Activated naive CD4-positive, alpha-beta T cell treated with anti-CD3 and anti-CD28 coated beads, Interleukin-2, amount 50 U/mL, for 72 hours (primary cell): Measurements from ENCODE around the gene TRIM40. TPM values are rescaled to one million over a fixed set of nuclear protein-coding genes. Genes with fewer than 3 reads are reported as not detected.
A peak's percentile ranks its signal among the peaks of the same experiment; 100 is the strongest.
"Not testable (repeated sequence)": the region's sequence is repeated elsewhere in the genome, so short reads cannot be mapped to it uniquely, and the experiment has no call there.

ENCODE experiments used
- ATAC-seq, 2 donors: fragments of 150-1000 bp; cut with Tn5 transposase; 2 replicates each; pipeline ENCODE4 v1.10.0; 2021; ENCODE audit warnings: mild to moderate bottlenecking in 2 of 2, moderate library complexity in 2 of 2
- DNase-seq, 2 donors: peaks; one replicate each; pipeline ENCODE4 v3.0.0; 2021 to 2022; ENCODE audit warnings: low spot score in 2 of 2
- H3K27ac Mint-ChIP-seq, 2 donors: one replicate each; pipeline ENCODE4 v1.8.0; 2022; ENCODE audit warnings: mild to moderate bottlenecking in 2 of 2, mixed read lengths in 2 of 2
- H3K36me3 Mint-ChIP-seq, 2 donors: one replicate each; pipeline ENCODE4 v1.8.0; 2022; ENCODE audit warnings: mixed read lengths in 2 of 2
- H3K9me3 Mint-ChIP-seq, 2 donors: one replicate each; pipeline ENCODE4 v1.8.0; 2022; ENCODE audit warnings: mixed read lengths in 2 of 2
- total RNA-seq, 2 donors: library from RNA; stranded (reverse); gene quantifications; one replicate each; pipeline ENCODE4 v1.2.3, GENCODE V29; 2022

The TRIM40 gene
- total RNA-seq, 2 donors from 2014 or later, result 0.12 TPM; not detected in 1

GRCh38 chr6:30155520-30156261 lies 19.8 kb downstream of the TRIM40 start:
- no peak overlapping the region for H3K27ac Mint-ChIP-seq
- DNase-seq (no peak), ATAC-seq (no peak)
- H3K36me3 Mint-ChIP-seq, result no peaks in the 10 kb centered on the region
- H3K9me3 Mint-ChIP-seq, result no peaks in the 10 kb centered on the region

- Mint-ChIP-seq H3K36me3 (no peaks in the 10 kb centered on the region), H3K27ac (no peak overlapping the region), H3K9me3 (no peaks in the 10 kb centered on the region)
- ATAC-seq (no peak), DNase-seq (no peak)
Observed at GRCh38 chr6:30156262-30156599, 20.3 kb downstream of the TRIM40 start.

- ATAC-seq, result no peak
- H3K36me3 Mint-ChIP-seq, result no peaks in the 10 kb centered on the region
- no peaks in the 10 kb centered on the region for H3K9me3 Mint-ChIP-seq
- H3K27ac Mint-ChIP-seq, result no peak overlapping the region
- no peak for DNase-seq
Observed at GRCh38 chr6:30156774-30157173, 20.8 kb downstream of the TRIM40 start.

- no peak overlapping the region for H3K27ac Mint-ChIP-seq
- no peak for ATAC-seq
Observed at GRCh38 chr6:30157581-30157980, 21.6 kb downstream of the TRIM40 start.

GRCh38 chr6:30157999-30158398 lies 22.1 kb downstream of the TRIM40 start:
- Mint-ChIP-seq H3K36me3 (no peaks in the 10 kb centered on the region), H3K9me3 (no peaks in the 10 kb centered on the region), H3K27ac (no peak overlapping the region)
- ATAC-seq (no peak), DNase-seq (no peak)

More at GRCh38 chr6:30157581-30157980, 21.6 kb downstream of the TRIM40 start:
- no peaks in the 10 kb centered on the region for H3K36me3 Mint-ChIP-seq
- DNase-seq, result no peak
- no peaks in the 10 kb centered on the region for H3K9me3 Mint-ChIP-seq

GRCh38 chr6:30158475-30159040 lies 22.6 kb downstream of the TRIM40 start:
- ATAC-seq (peak; percentile 71 to 95), DNase-seq (peak in 1 of 2 donors; percentile 34)
- no peaks in the 10 kb centered on the region for H3K36me3 Mint-ChIP-seq
- no peaks in the 10 kb centered on the region for H3K9me3 Mint-ChIP-seq
- no peak overlapping the region for H3K27ac Mint-ChIP-seq

GRCh38 chr6:30160008-30160784 lies 24.3 kb downstream of the TRIM40 start:
- Mint-ChIP-seq H3K27ac (no peak overlapping the region), H3K36me3 (no peaks in the 10 kb centered on the region), H3K9me3 (no peaks in the 10 kb centered on the region)
- ATAC-seq, result no peak
- no peak for DNase-seq

- DNase-seq (no peak), ATAC-seq (no peak)
- H3K27ac Mint-ChIP-seq, result no peak within 1 kb of the TSS
- H3K36me3 Mint-ChIP-seq, result no peaks in the 10 kb centered on the region
- no peaks in the 10 kb centered on the region for H3K9me3 Mint-ChIP-seq
Observed at GRCh38 chr6:30160785-30161531, 25.0 kb downstream of the TRIM40 start, which contains the start of gene TRIM10. Gene TRIM10, minus strand, starts transcription at chr6:30161211. Its CDS starts 353 bp downstream, at chr6:30160858.

GRCh38 chr6:30162265-30163089 lies 26.5 kb downstream of the TRIM40 start:
- Mint-ChIP-seq H3K27ac (peak overlapping the region in 1 of 2 donors; percentile 76), H3K36me3 (peaks cover 0 to 8% of the 10 kb centered on the region in 2 donors), H3K9me3 (no peaks in the 10 kb centered on the region)
- DNase-seq, result no peak
- no peak for ATAC-seq

- DNase-seq, result peak in 1 of 2 donors; percentile 57
- peak; percentile 66 to 80 for ATAC-seq
- Mint-ChIP-seq H3K27ac (peak within 1 kb of the TSS in 1 of 2 donors; percentile 76), H3K36me3 (peaks cover 0 to 8% of the 10 kb centered on the region in 2 donors), H3K9me3 (no peaks in the 10 kb centered on the region)
Observed at GRCh38 chr6:30163090-30163917, 27.4 kb downstream of the TRIM40 start, which contains the start of gene TRIM15. Gene TRIM15, plus strand, starts transcription at chr6:30163546. Its CDS starts 139 bp downstream, at chr6:30163685.

- no peak for DNase-seq
- no peak for ATAC-seq
- peaks cover 0 to 8% of the 10 kb centered on the region in 2 donors for H3K36me3 Mint-ChIP-seq
- no peak overlapping the region for H3K27ac Mint-ChIP-seq
- H3K9me3 Mint-ChIP-seq, result no peaks in the 10 kb centered on the region
Observed at GRCh38 chr6:30163918-30164654, 28.1 kb downstream of the TRIM40 start.

GRCh38 chr6:30164714-30165113 lies 28.8 kb downstream of the TRIM40 start:
- no peak overlapping the region for H3K27ac Mint-ChIP-seq
- ATAC-seq, result no peak
- no peak for DNase-seq
- no peaks in the 10 kb centered on the region for H3K9me3 Mint-ChIP-seq
- H3K36me3 Mint-ChIP-seq, result peaks cover 0 to 8% of the 10 kb centered on the region in 2 donors

GRCh38 chr6:30165238-30165637 lies 29.3 kb downstream of the TRIM40 start:
- ATAC-seq, H3K9me3 Mint-ChIP-seq, DNase-seq, H3K36me3 Mint-ChIP-seq, H3K27ac Mint-ChIP-seq: not testable (repeated sequence)

- Mint-ChIP-seq H3K9me3 (no peaks in the 10 kb centered on the region), H3K36me3 (peaks cover 0 to 8% of the 10 kb centered on the region in 2 donors), H3K27ac (no peak overlapping the region)
- ATAC-seq, result peak; percentile 40 to 73
- peak in 1 of 2 donors; percentile 23 for DNase-seq
Observed at GRCh38 chr6:30167101-30167500, 31.2 kb downstream of the TRIM40 start.
